Effector CD8-positive, alpha-beta T cell (primary cell): ENCODE data around the gene ZXDB.
"Not testable (repeated sequence)": the region's sequence is repeated elsewhere in the genome, so short reads cannot be mapped to it uniquely, and the experiment has no call there.

Source experiments
- DNase-seq: peaks from one replicate; lab custom pipeline; 2025; lab: John Stamatoyannopoulos, UW
- total RNA-seq, 4 experiments: gene quantifications; one replicate each; lab custom pipeline; 2026; lab: John Stamatoyannopoulos, UW

Gene ZXDB
- total RNA-seq = 20.7 to 28.9 (median 23.7) reads per million in 4 experiments

DNA sequence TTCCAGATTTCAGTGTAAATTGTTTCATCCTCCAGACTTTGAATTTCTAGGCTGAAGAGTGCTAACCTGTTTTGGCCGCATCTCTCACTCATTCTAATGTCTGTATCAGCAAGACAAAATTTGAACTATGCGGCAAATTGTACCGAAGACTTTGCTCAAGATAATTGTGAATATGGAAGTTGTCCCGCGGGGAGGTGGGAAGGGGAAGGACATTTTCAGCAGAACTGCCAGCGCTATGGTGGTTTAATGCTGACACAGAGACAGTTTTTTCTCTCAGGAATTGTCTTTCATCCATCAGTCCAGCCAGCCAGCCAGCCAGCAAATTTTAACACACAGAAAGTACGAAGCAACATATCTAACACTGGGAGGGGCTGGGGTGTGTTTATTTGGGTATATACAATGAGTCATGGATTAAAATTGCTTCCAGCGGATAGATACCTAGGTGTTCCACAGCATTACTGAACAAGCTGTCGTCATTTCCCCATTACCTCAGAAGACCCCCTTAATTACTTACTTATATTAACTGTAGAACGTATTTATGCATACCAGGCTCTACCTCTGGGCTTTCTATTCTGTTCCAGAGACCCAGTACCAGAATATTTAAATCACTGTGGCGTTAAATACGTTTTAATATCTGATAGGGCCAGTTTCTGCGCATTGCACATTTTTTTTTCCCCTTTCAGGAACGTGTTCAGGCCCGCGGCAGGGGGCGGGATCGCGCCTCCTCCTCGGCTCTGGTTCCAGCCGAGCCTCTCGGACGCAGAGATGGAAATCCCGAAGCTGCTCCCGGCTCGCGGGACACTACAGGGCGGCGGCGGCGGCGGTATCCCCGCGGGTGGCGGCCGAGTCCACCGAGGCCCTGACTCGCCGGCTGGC is at the start of gene ZXDB:
Gene ZXDB (plus strand): TSS at position 728 of the 876 bp plus-strand sequence. CDS start 38 bp downstream, at position 766.
- not testable (repeated sequence) for DNase-seq

DNA sequence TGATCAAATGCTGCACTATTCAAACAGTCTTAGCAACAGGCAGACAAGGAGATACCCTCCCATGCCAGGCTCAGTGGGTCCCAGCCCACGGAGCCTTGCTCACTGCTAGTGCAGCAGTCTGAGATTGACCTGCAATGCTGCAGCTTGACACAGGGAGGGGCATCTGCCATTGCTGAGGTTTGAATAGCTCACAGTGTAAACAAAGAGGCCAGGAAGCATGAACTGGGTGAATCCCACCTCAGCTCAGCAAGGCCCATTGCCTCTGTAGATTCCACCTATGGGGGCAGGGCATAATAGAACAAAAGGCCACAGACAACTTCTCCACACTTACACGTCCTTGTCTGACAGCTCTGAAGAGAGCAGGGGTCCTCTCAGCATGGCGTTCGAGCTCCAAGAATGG is 26.6 kb upstream of the ZXDB start:
- DNase-seq = no peak

DNA sequence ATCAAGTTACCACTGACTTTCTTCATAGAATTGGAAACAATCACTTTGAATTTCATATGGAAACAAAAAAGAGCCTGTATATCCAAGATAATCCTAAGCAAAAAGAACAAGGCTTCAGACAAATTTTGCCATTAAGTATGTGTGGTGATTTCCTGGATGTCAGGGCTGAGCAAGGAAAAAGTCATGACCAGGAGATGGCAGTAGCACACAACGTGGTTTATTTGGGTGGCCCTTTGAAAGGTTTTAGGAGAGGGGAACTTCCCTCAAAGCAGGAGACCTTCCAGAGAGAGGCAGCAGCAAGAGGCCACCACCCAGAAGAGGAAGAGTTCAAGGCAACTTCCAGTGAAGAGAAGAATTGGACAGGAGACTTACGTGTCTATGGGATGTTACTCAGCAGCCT is 18.1 kb upstream of the ZXDB start:
- DNase-seq = no peak

DNA sequence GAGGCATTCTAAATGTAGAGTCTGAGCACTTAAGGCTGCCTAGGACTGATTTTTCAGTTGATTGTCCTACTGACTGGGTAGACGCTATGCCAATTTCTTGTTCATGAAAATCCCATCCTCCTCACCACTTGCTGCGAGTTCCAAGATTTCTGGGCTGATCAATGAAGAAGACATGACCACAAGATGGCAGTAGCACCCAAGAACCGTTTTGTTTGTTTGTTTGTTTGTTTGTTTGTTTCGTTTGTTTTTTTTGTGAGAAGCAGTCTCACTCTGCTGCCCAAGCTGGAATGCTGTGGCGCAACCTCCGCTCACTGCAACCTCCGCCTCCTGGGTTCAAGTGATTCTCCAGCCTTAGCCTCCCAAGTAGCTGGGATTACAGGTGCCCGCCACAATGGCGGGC is 8.9 kb upstream of the ZXDB start:
- not testable (repeated sequence) for DNase-seq

DNA sequence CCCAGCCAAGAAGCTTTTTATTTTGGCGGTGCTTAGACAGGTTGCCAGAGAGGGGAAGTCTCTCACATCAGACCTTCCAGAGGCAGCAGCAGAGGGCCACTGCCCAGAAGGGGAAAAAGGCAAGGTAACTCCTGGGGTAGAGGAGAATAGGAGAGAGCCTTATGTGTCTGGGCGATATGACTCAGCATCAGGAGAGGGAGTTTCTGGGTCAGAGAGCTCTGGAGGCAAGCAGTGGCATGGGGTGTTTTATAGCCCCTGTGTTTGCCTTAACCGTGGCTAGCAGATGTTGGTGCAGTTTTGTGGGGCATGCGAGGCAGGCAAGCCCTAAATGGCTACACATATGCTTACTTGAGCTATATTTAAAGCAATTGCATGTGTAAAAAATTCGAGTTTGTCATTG is 8.3 kb upstream of the ZXDB start:
- no peak for DNase-seq

DNA sequence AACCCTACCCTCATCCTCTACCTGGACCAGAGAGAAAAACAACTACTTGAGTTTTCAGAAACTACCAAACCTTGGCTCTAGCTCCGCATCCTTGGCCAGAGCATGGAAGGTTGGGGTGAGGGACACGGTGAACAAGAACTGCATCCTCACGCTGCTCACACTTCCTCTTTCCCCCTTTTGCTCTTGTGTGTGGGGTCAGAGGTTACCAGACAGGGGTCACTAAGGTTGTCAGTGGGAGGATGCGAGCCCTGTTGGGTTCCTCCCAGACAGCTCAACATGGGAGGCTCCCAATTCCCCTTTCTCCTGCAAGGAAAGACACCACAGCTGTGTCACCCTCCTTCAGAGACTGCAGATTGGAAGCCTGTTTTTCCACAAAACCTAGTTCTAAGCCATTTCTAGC is 5.5 kb upstream of the ZXDB start:
- DNase-seq = no peak

DNA sequence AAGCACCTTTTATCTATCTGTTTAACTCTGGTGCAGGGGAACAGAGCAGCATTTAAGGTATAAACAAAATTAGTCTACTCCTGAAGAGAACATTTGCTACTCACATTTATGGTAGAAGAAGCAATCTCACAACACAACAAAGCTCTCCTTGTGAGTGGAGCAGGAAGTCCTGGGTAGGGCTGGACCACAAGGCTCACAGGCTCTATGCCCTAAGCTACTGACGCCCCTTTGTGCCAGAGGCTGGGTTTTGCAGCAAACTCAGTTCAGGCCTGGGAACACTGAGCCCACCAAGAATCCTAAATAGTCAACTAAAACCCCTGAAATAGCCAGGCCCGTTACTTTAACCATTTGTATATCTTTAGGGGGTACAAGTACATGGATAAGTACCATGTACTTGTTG is 4.7 kb upstream of the ZXDB start:
- no peak for DNase-seq

DNA sequence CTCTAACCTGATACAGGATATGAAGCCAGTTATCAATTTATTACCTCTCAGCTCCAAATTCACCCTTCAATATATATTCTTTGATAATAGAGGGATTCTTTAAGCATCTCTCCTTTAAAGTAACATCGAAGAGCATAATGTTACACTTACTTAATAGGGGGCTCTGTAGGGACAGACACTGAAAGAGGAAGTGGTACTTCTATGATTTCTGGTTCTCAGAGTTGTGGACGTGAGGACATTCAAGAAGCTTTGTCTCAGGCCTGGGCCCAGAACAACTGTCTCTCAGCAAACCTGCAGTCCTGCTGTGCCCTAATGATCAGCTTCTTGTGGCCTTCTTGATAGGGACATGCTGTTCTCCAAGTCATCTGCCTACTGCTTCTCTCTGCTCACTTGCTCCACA is 4.2 kb upstream of the ZXDB start:
- DNase-seq = no peak

DNA sequence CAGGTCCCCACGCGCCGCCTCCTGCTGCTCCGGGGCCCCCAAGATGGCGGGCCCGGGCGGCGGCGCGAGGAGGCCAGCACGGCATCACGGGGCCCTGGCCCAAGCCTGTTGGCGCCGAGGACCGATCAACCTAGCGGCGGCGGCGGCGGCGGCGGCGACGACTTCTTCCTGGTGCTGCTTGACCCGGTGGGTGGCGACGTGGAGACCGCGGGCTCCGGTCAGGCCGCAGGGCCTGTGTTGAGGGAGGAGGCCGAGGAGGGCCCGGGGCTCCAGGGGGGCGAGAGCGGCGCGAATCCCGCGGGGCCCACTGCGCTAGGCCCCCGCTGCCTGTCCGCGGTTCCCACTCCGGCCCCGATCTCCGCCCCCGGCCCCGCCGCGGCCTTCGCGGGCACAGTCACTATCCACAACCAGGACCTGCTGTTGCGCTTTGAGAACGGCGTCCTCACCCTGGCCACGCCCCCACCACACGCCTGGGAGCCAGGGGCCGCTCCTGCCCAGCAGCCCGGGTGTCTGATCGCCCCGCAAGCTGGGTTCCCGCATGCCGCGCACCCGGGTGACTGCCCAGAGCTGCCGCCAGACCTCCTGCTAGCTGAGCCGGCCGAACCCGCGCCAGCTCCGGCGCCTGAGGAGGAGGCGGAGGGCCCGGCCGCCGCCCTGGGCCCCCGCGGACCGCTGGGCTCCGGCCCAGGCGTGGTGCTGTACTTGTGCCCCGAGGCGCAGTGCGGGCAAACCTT is 516 bp downstream of the ZXDB start:
- not testable (repeated sequence) for DNase-seq

DNA sequence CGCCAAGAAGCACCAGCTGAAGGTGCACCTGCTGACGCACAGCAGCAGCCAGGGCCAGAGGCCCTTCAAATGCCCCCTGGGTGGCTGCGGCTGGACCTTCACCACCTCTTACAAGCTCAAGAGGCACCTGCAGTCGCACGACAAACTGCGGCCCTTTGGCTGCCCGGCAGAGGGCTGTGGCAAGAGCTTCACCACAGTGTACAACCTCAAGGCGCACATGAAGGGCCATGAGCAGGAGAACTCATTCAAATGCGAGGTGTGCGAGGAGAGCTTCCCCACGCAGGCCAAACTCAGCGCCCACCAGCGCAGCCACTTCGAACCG is 1.0 kb downstream of the ZXDB start:
- not testable (repeated sequence) for DNase-seq

DNA sequence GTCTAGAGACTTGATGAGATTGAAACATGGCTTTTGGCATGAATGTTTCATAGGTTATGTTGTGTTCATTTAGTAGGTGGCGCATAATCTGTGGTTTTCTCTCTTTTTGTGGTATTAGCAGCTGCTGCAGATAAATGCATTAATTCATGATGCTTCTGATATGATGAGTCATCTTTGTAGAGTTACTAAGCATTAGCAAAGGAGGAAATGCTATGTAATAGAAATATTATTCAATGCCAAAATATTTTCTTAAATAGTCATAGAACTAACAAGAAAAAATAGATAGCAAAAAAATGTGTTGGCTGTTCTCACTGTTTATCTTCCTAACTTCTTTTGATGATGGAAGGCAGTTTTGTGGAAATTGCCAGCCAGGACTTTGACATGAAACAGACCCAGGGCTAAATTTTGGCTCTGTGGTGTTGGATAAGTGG is 3.6 kb downstream of the ZXDB start:
- DNase-seq = no peak

DNA sequence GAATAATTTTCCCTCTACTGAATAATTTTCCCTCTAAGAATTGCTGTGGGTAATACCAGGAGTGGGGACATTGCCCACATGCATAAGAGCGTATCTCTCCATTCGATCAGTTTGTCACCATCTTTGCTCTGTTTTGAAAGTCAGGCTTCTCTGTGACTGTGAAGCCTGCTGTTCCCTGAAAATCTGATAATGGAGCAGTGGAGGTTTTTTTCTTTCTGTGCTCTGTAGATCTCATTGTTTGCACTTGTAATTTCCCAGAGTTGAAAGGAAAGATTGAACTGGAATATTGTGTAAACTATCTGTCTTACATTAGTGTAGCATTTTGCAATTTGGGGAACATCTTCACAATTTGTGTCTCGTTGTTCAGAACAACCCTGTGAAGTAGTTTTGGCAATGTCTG is 4.3 kb downstream of the ZXDB start:
- DNase-seq = no peak

DNA sequence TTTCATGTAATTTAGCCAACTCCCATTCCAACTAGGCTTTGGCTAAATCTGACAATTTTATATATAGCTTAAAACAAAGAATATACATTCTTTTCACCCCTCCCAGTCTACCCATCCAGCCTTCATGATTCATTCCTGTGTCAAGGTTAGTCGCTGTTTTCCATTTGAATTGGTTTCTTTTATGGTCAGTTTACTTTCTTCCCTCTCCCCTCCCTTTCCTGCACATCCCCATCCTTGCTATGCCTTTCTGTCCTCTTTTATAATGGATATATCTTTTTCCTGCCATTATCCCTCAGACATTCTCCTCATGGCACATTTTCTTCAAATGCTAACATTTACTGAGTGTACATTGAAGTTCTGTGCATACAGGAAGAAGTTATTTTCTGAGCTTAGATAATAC is 4.7 kb downstream of the ZXDB start:
- DNase-seq = no peak

DNA sequence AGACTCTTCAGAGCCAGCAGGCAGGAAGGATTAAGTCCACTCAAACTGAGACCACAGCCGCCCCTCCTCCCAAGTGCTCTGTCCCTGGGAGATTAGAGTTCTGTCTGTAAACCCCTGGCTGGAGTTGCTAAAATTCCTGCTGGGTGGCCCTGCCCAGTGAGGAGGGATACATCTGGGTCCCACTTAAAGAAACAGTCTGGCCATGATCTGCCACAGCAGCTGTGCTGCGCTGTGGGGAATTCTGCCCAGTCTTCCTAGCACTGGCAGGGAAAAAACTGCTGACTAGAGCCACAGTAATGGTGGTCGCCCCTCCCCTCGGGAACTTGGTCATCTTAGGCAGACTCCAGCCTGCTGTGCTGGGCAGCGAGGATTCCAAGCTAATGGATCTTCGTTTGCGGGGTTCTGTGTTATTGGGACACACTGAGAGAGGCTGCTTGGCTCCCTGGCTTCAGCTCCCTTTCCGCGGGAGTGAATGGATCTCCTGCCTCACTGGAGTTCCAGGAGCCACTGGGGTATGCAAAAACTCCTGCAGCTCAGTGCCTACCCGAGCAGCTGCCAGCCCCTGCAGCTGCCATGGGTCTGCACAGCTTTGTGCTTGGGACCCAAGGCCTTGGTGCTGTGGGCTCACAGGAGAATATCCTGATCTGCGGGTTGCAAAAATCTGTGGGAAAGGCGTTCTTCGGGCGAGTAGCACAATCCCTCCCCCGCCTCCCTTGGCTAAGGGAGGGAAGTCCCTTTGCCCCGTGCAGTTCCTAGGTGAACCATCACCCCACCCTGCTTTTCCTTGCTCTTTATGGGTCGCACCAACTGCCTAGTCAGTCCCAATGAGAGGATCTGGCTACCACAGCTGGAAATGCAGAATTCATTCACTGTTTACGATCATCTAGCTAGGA is 15.7 kb downstream of the ZXDB start:
- no peak for DNase-seq

DNA sequence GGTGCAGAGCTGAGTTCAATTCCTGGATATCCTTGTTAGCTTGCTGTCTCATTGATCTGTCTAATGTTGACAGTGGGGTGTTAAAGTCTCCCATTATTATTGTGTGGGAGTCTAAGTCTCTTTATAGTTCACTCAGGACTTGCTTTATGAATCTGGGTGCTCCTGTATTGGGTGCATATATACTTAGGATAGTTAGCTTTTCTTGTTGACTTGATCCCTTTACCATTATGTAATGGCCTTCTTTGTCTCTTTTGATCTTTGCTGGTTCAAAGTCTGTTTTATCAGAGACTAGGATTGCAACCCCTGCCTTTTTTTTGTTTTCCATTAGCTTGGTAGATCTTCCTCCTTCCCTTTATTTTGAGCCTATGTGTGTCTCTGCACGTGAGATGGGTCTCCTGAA is 21.5 kb downstream of the ZXDB start:
- DNase-seq = not testable (repeated sequence)

DNA sequence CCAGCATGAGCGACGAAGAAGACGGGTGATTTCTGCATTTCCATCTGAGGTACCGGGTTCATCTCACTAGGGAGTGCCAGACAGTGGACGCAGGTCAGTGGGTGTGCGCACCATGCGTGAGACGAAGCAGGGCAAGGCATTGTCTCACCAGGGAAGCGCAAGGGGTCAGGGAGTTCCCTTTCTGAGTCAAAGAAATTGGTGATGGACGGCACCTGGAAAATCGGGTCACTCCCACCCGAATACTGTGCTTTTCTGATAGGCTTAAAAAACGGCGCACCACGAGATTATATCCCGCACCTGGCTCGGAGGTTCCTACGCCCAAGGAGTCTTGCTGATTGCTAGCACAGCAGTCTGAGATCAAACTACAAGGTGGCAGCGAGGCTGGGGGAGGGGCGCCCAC is 37.6 kb downstream of the ZXDB start:
- not testable (repeated sequence) for DNase-seq

DNA sequence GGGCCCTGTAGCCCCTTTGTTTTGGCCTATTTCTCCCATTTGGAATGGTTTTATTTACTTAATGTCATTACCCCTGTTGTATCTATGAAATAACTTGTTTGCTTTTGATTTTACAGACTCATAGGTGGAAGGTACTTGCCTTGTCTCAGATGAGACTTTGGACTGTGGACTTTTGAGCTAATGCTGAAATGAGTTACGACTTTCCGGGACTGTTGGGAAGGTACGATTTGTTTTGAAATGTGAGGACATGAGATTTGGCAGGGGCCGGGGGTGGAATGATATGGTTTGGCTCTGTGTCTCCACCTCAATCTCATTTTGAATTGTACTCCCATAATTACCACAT is 48.8 kb downstream of the ZXDB start:
- DNase-seq = no peak

DNA sequence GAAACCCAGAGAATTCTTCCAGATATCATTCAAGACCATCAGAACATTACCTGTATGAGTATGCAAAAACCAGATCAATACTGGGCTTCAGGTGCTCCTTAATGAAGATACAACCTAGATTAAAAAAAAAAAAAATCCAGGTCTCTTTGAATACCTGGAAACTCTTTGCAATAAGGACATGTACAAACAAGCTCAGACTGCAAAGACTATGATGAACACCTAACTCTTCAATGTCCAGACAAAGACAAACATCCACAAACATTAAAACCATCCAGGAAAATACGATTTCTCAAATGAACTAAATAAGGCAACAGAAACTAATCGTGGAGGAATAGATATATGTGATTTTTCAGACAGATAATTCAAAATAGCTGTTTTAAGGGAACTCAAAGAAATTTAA is 49.5 kb downstream of the ZXDB start:
- DNase-seq = no peak

DNA sequence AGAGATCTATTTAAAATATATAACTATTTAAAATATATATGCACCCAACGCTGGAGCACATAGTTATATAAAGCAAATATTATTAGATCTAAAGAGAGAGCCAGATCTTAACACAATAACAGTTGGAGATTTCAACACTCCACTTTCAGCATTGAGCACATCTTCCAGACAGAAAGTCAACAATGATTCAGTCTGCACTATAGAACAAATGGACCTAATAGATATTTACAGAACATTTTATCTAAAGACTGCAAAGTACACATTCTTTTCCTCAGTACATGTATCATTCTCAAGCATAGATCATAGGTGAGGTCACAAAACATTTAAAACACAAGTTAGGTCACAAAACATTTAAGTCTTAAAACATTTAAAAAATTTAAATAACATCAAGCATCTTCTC is 51.9 kb downstream of the ZXDB start:
- DNase-seq = no peak

DNA sequence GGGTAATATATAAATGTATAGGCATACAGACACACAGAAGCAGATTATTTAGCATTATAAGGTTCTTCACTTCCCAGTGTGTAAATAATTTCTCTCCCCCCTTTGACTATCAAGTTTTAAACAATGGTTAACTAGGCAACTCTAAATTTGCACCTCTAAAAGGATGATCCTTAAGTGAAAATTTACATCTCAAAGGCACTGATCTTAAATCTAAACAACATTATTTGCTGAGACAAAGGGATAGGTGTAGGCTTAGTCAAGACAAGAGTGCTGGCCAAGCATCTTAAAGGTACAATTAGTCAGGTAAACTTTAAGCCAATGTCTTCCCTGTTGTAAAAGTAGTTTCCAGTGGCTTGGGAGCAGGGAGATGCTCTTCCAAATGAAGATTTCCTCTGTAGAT is 55.2 kb downstream of the ZXDB start:
- DNase-seq = no peak
